ENCODE results near the gene HSPA1L. TPM values are rescaled to one million over a fixed set of nuclear protein-coding genes. Genes with fewer than 3 reads are reported as not detected.

The HSPA1L gene
- total and polyA plus RNA-seq, 10 of the 15 experiments (the other 5 are each of a cell fraction or from before 2014, with no cell fraction given), result 0.69 to 2.5 (median 1.5) TPM

- TF ChIP-seq ZNF687 (IDR thresholded peaks at IDR 0.05), result peak; percentile 74
- TF ChIP-seq FOXK2 (IDR thresholded peaks at IDR 0.05), result no peak
- TF ChIP-seq FOS (IDR thresholded peaks at IDR 0.05; ENCODE audit: borderline replicate concordance, extremely low read depth, insufficient read length), result peak; percentile 38
- no peak; the same call in 1 of the 2 replicates for TF ChIP-seq SREBF2 (IDR thresholded peaks at IDR 0.05; ENCODE audit: low read length)
- no peak for TF ChIP-seq NRF1 (conservative IDR thresholded peaks at IDR 0.05; ENCODE audit: low read depth, low read length)
- TF ChIP-seq ESRRA (IDR thresholded peaks at IDR 0.05; ENCODE audit: low read length), result no peak
- TF ChIP-seq POLR2AphosphoS2 (IDR thresholded peaks at IDR 0.05; ENCODE audit: low read depth, low read length), result peak; percentile 96
- TF ChIP-seq NR2F1 (conservative IDR thresholded peaks at IDR 0.05), result peak; percentile 66; the same call in 1 of the 2 replicates
- no peak for TF ChIP-seq TARDBP (IDR thresholded peaks at IDR 0.05; ENCODE audit: borderline replicate concordance)
- no peak for TF ChIP-seq WRNIP1 (IDR thresholded peaks at IDR 0.05; ENCODE audit: borderline replicate concordance, low read depth, low read length)
- TF ChIP-seq, protein P1, sequence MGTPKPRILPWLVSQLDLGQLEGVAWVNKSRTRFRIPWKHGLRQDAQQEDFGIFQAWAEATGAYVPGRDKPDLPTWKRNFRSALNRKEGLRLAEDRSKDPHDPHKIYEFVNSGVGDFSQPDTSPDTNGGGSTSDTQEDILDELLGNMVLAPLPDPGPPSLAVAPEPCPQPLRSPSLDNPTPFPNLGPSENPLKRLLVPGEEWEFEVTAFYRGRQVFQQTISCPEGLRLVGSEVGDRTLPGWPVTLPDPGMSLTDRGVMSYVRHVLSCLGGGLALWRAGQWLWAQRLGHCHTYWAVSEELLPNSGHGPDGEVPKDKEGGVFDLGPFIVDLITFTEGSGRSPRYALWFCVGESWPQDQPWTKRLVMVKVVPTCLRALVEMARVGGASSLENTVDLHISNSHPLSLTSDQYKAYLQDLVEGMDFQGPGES (IDR thresholded peaks at IDR 0.05), result peak; percentile 78
- TF ChIP-seq YBX1 (IDR thresholded peaks at IDR 0.05), result no peak
- TF ChIP-seq, protein P2, sequence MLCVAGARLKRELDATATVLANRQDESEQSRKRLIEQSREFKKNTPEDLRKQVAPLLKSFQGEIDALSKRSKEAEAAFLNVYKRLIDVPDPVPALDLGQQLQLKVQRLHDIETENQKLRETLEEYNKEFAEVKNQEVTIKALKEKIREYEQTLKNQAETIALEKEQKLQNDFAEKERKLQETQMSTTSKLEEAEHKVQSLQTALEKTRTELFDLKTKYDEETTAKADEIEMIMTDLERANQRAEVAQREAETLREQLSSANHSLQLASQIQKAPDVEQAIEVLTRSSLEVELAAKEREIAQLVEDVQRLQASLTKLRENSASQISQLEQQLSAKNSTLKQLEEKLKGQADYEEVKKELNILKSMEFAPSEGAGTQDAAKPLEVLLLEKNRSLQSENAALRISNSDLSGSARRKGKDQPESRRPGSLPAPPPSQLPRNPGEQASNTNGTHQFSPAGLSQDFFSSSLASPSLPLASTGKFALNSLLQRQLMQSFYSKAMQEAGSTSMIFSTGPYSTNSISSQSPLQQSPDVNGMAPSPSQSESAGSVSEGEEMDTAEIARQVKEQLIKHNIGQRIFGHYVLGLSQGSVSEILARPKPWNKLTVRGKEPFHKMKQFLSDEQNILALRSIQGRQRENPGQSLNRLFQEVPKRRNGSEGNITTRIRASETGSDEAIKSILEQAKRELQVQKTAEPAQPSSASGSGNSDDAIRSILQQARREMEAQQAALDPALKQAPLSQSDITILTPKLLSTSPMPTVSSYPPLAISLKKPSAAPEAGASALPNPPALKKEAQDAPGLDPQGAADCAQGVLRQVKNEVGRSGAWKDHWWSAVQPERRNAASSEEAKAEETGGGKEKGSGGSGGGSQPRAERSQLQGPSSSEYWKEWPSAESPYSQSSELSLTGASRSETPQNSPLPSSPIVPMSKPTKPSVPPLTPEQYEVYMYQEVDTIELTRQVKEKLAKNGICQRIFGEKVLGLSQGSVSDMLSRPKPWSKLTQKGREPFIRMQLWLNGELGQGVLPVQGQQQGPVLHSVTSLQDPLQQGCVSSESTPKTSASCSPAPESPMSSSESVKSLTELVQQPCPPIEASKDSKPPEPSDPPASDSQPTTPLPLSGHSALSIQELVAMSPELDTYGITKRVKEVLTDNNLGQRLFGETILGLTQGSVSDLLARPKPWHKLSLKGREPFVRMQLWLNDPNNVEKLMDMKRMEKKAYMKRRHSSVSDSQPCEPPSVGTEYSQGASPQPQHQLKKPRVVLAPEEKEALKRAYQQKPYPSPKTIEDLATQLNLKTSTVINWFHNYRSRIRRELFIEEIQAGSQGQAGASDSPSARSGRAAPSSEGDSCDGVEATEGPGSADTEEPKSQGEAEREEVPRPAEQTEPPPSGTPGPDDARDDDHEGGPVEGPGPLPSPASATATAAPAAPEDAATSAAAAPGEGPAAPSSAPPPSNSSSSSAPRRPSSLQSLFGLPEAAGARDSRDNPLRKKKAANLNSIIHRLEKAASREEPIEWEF (IDR thresholded peaks at IDR 0.05; ENCODE audit: insufficient replicate concordance, low read depth, low read length), result no peak
- TF ChIP-seq, protein P3, sequence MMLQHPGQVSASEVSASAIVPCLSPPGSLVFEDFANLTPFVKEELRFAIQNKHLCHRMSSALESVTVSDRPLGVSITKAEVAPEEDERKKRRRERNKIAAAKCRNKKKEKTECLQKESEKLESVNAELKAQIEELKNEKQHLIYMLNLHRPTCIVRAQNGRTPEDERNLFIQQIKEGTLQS (IDR thresholded peaks at IDR 0.05; ENCODE audit: borderline replicate concordance, extremely low read depth, low read depth, low read length), result peak; percentile 80; the same call in 1 of the 2 replicates
- TF ChIP-seq CREB1 (IDR thresholded peaks at IDR 0.05; ENCODE audit: low read depth), result peak; percentile 92
- no peak for TF ChIP-seq CHD1 (IDR thresholded peaks at IDR 0.05; ENCODE audit: low read depth, low read length)
- TF ChIP-seq MYC (IDR thresholded peaks at IDR 0.05; ENCODE audit: insufficient read depth, insufficient read length, insufficient replicate concordance, low read length, severe bottlenecking), result no peak
- TF ChIP-seq JUNB (IDR thresholded peaks at IDR 0.05), result no peak; the same call in 1 of the 2 replicates
- no peak for TF ChIP-seq SUPT20H (IDR thresholded peaks at IDR 0.05; ENCODE audit: borderline replicate concordance, control insufficient read depth, low read depth, low read length)
These were observed 47.5 kb upstream of the HSPA1L start, which contains the start of gene NEU1 (continued) for GRCh38 chr6:31862344-31863235.

Data from GM12878 (cell line).